K562 (cell line): ENCODE data around the gene OR7A10.
A peak's percentile ranks its signal among the peaks of the same experiment; 100 is the strongest.

ENCODE experiments used
- ATF1 ChIP-seq, 2 experiments: fragments of 450-650 bp in 1 of 2; IDR thresholded peaks; 2 replicates each; pipeline ENCODE4 v1.6.1; 2016; ENCODE audit warnings: missing compliant biosample characterization in 1 of 2, missing genetic modification characterization in 1 of 2
- CEBPB ChIP-seq: fragments of 450-650 bp; IDR thresholded peaks from 2 replicates; pipeline ENCODE4 v1.6.1; 2016; ENCODE audit warnings: missing genetic modification characterization, missing compliant biosample characterization
- MAFF ChIP-seq: IDR thresholded peaks from 2 replicates; pipeline ENCODE4 v1.6.1; 2012; ENCODE audit warnings: low read length, improper control_type of control experiment
- MEIS2 ChIP-seq: fragments of 450-650 bp; IDR thresholded peaks from 2 replicates; pipeline ENCODE4 v1.6.1; 2014; ENCODE audit warnings: mild to moderate bottlenecking; ENCODE audit not compliant: partially characterized antibody
- PHF20 ChIP-seq: fragments of 450-650 bp; IDR thresholded peaks from 2 replicates; pipeline ENCODE4 v1.6.1; 2018; ENCODE audit not compliant: partially characterized antibody
- POLR2A ChIP-seq: fragments of 450-650 bp; conservative IDR thresholded peaks from 2 replicates; pipeline ENCODE4 v1.6.1; 2016
- POLR2AphosphoS5 ChIP-seq: IDR thresholded peaks from 2 replicates; pipeline ENCODE4 v1.6.1; 2011; ENCODE audit warnings: mild to moderate bottlenecking, low read depth, low read length, moderate library complexity; ENCODE audit not compliant: control insufficient read depth, insufficient read depth
- POLR2G ChIP-seq: fragments of 200-400 bp; formaldehyde crosslinking; IDR thresholded peaks from 2 replicates; pipeline ENCODE4 v1.6.1; 2017; ENCODE audit warnings: low read depth, mild to moderate bottlenecking, antibody characterized with exemption, low read length, moderate library complexity
- RBM22 ChIP-seq: fragments of 200-400 bp; formaldehyde crosslinking; IDR thresholded peaks from 2 replicates; pipeline ENCODE4 v1.6.1; 2018; ENCODE audit warnings: low read length, low read depth; ENCODE audit not compliant: poor library complexity, severe bottlenecking
- RERE ChIP-seq: sonication (generic); formaldehyde crosslinking; IDR thresholded peaks from 2 replicates; pipeline ENCODE4 v1.8.0; 2023; ENCODE audit warnings: missing genetic modification reagents, mild to moderate bottlenecking, borderline replicate concordance
- REST ChIP-seq, 2 experiments: fragments of 450-650 bp; formaldehyde crosslinking in 1 of 2; IDR thresholded peaks; 2 replicates each; pipeline versions ENCODE4 v1.4.0 to v1.6.1; 2014 to 2020; ENCODE audit warnings: mild to moderate bottlenecking in 2 of 2, borderline replicate concordance in 1 of 2, low read depth in 1 of 2
- TAF1 ChIP-seq: IDR thresholded peaks from 2 replicates; pipeline ENCODE4 v1.6.1; 2011; ENCODE audit warnings: mild to moderate bottlenecking, low read length, moderate library complexity; ENCODE audit not compliant: insufficient read depth, control insufficient read depth, severe bottlenecking; ENCODE audit errors: extremely low read depth
- ZKSCAN8 ChIP-seq: fragments of 200-800 bp; sonication (Bioruptor generic); IDR thresholded peaks from 2 replicates; pipeline ENCODE4 v1.6.1; 2016; ENCODE audit warnings: missing genetic modification characterization, missing compliant biosample characterization

GRCh38 chr19:14814982-14815652 is 33.6 kb downstream of the OR7A10 start:
- no peak for TF ChIP-seq POLR2A
- TF ChIP-seq ATF1 (CRISPR knock-in tag; IDR thresholded peaks at IDR 0.05), result no peak
- no peak for TF ChIP-seq ATF1 (tag; IDR thresholded peaks at IDR 0.05)
- TF ChIP-seq TAF1, result no peak
- no peak for TF ChIP-seq POLR2AphosphoS5
- TF ChIP-seq POLR2G, result no peak
- TF ChIP-seq MAFF, result no peak
- TF ChIP-seq CEBPB, result peak; percentile 95
- TF ChIP-seq ZKSCAN8, result no peak
- TF ChIP-seq RBM22, result no peak
- TF ChIP-seq PHF20, result no peak
- TF ChIP-seq REST (IDR thresholded peaks at IDR 0.05; ENCODE audit: borderline replicate concordance), result no peak
- TF ChIP-seq REST (CRISPR knock-in tag; IDR thresholded peaks at IDR 0.05; ENCODE audit: low read depth), result no peak
- TF ChIP-seq RERE (CRISPR knock-in tag), result no peak
- no peak for TF ChIP-seq MEIS2
